Activated T-helper 9 cell treated with anti-CD3 and anti-CD28 coated beads, Interleukin-2, amount 50 U/mL, for 16 hours (primary cell): ENCODE results near the gene ZDHHC8.
A peak's percentile ranks its signal among the peaks of the same experiment; 100 is the strongest.

Experiments used
- DNase-seq: peaks from one replicate; pipeline ENCODE4 v3.0.0-alpha.2; 2020; ENCODE audit warnings: low read depth

The ZDHHC8 gene

DNA sequence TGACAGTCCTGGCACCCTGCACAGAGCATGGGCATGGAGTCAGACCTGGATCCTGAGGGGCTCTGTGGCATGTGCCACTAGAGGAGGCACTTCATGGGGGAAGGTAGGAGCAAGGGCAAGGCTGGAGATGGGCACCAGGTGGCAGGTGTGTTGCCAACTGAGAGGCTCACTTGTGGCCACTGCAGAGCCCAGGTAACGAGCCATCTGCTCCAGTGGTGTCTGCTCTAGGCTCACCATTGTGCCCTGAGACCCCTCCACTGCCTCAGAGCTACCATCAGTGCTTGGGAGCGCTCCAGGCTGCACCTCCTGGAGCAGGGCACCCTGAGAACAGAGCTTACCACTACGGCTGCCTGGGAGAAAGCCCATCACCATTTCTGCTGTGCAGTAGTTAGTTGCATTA lies 1.3 kb upstream of the ZDHHC8 start:
- DNase-seq, result no peak

DNA sequence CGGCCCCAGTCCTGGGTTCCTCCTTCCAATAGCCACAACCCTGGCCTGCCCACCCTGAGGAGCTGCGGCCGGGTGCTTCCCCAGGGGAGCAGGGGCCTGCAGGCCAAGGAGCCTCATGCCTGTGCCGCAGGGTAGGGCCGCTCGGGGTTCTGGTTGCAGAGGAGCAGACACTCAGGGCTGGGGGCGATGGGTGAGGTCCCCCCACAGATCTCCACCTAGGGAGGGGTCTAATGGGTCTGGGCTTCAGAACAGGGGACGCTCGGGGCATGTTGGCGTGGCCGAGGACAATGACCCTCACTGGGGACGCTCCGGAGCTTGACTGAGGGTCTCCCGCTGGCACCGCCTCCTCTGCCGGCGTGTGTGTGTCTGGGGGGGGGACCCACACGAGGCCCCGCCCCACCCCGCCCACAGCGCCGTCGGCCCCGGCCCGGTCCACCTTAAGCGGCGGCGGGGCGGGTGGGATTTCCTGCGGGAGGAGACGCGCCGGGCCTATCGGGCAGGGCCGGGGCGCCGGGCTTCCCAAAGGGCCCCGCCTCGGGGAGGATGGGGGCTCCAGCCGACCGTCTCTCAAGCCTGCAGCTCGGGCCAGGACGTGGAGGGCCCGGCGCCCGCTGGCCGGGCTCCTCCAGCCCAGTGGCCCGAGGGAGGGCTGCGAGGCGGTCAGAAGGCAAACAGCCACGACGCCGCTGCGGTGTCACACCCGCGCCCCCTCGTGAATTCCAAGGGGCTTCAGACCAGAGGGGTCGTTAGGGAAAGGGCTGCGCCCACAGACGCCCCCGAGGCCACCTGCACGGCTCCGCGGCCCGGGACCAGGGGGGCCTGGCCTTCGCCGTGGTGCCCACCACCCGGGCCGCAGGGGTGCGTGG lies 640 bp upstream of the ZDHHC8 start:
- peak; percentile 75 for DNase-seq

DNA sequence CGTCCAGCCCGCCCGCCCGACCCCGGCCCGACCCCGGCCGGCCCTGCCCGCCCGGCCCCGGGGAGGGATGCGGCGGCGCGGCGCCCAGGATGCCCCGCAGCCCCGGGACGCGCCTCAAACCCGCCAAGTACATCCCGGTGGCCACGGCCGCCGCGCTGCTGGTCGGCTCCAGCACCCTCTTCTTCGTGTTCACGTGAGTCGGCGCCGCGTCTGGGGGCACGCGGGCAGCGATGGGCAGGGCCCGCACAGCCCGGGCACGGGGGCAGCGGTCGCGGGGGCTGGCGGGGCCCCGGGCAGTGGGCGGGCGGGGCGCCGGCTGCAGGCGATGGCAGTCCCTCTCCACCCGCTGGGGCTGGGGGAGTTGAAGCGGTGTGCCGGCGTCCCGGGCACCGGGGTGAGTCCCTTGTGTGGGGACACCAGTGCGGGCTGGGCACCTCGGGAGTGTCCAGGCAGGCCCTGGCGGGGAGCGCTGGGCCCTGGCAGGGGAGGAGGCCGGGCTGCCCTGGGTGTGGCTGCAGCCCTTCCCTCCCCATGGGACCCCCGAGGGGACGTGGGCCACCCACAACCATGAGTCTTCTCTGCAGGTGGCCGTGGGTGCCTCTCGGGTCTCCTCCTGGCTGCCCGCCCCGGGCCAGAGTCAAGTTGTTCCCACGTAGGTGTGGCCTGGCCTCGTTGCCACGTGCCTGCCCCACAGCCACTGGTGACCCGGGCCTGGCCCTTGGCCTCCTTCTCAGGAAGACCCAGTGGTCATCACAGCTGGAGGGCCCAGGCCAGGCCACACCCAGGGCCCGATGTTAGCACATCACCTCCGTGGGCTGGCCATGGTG lies 468 bp downstream of the ZDHHC8 start:
- DNase-seq, result no peak

DNA sequence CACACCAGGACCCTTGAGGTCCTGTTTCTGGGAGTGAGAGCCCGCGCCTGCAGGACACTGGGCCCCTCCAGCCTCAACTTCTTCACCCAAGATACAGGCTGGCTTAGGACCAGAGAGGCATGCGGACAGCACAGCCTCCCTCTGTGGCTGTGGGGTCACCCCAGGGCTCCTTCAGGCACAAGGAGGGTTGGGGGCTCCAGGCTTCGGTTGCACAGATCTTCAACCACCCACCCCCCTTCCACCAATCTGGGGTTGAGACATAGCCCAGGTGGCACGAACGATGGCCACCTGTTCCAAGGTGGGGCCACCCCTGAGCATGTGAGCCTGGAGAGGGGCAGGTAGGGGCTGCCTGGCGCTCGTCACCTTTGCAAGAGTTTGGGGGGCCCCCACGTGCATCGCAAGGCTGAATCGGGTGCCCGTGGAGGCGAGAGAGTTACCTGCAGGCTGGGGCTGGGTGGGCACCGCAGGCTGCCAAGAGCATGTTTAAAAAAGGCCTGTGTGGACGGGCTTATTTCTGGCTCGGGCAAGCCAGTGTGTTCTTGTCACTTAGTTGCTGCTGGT lies 1.2 kb downstream of the ZDHHC8 start:
- no peak for DNase-seq

DNA sequence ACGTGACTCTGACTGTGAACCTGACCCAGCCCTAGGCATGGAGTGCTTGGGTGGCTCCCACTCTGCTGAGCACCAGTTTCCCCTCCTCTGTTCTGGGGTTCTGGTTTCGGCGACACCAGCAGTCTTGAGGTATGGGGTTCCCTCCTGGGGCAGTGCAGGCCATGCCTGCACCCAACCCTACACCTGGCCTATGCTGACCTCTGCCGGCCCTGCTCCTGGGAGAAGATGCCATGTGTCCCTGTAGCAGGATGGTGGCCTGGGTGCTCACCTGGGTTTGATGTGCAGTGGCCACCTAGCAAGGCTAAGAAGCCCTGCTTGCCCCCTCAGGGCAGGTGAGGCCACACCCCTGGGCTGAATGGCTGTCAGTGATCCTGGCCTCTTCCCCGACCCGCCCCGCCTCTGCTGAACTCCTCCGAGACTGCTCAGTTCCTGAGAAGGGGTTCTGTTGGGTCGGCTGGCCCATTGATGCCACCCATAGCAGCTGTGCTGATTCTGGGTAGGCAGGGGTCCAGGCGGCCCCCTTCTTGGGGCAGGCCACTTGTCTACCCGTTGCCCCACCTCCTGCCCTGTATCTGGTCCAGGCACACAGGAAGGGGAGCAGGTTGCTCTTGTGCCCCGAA lies 2.4 kb downstream of the ZDHHC8 start:
- no peak for DNase-seq

DNA sequence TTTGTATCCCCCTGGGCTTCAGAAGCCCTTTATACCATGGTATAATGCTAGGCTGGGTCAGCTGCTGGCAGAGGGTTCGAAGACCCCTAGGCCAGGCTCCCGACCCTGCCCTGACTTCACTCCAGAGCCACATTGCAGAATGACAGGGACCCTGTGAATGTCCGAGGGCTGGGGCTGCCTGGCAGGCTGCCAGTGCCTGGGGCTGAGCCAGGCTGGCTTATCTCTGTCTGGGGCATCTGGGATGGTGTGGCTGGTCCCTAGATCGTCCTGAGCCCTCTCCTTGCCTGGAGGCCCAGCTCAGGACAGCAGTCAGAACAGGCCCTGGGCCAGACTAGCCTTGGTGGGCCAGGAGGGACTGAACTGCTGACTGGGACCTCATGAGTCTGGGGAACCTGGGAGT lies 3.7 kb downstream of the ZDHHC8 start:
- no peak for DNase-seq

DNA sequence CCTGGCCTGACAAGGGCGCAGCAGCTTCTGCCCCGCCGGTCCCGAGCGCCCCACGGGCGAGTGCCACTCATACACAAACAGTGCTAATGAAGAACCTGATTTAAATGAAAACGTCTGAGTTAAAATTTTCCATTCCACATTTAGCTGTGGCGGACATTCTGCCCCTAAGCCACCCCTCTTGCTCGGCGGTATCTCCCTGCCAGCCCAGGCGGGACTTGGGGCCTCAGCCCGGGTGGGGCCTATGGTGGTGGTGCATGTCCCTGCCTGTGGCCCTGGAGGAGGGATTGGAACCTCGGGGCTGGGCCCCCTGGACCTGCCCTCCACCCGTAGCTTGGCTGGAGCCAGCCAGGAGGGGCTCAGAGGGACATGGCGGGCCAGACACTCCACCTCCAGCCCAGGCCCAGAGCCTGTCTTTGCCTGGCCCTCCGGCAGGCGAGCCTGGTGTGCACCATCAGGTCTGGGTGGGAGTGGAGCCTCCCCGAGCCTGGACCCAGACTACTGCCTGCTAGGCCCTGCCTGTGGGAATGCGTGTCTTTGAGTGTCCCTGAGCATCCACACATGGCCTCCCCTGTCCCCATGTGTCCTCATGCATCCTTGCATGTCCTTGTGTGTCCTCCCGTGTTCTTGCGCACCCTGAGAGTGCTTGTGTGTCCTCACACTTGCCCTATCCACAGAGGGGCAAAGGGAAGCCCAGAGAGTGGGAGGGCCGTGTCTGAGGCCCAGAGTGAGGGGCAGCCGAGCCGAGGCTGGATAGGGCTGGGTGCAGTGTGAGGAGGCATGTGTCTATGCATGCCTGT lies 4.4 kb downstream of the ZDHHC8 start:
- DNase-seq, result no peak

DNA sequence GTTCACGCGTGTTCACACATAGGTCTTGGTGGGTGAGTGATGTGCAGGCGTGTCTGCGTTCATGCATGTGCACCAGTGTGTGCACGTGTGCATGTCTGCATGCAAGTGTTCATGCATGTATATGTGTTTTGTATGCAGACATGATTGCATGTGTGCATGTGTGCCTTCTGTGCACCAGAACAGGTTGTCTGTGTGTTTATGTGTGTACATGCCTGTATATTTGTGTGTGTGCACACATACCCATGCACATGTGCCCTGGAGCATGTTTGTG lies 4.9 kb downstream of the ZDHHC8 start:
- no peak for DNase-seq

DNA sequence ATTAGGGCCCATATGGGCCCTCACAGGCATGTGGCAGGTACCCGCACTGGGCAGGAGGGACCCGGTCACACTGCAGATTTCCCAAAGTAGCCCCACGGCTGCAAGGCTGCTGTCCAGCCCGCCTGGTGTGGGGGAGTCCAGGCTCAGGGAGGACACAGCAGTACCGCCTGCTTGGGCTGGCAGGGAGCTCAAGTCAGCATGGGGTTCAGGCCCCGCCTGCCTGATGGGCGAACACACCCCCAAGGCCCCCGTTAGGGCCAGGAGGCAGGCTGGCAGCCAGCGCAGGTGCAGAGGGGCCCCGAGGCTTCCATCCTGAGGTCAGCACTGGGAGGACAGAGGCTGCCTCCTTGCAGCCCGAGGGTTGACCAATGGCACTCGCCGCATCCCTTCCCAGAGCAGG lies 5.5 kb downstream of the ZDHHC8 start:
- no peak for DNase-seq

DNA sequence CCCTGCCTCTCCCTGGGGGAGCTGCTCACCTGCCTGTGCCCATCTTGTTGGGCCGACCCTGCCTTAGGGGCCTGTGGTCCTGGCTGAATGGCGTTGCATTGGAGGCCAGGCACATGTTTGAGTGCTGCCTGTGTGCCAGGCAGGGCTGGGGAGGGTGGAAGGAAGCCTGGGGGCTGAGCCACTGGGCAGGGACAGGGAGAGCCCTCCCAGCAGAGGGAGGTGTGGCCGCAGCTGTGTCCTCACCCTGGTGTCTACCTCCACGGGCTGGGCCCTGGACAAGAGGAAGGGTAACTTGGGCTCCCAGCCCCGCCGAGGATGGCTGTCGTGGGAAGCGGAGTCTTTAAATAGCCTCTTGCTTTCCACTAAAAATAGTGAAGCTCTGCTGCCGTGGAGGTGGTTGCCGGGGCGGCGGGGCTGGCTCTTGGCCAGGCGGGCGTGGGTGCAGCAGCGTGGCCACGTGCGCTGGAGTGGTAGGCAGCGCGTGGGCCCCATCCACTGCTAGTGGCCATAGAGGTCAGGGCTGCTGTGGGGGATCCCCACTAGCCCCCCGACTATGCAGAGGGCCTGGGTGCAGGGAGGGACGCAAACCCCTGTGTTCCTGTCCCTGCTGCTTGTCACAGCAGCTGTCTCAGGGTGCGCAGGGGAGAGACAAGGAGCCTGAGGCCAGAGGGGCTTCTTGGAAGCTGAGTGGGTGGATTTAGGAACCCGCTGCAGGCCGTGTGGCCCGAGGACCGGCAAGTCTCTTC lies 6.2 kb downstream of the ZDHHC8 start:
- no peak for DNase-seq

DNA sequence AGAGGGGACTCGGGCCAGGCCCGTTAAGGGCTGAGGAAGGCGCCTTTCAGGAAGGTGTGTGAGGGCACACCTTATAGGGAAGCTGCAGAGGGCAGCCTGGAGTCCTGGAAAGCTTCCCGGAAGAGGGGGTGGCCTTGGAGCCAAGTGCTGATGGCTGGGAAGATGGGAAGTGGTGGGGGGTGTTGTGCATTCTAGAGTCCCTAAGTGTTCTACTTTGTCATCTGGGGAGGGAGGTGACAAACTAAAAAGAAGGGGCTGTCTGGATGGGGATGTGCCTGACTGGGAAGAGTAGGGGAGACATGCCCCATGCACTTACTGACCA lies 6.8 kb downstream of the ZDHHC8 start:
- DNase-seq, result no peak

DNA sequence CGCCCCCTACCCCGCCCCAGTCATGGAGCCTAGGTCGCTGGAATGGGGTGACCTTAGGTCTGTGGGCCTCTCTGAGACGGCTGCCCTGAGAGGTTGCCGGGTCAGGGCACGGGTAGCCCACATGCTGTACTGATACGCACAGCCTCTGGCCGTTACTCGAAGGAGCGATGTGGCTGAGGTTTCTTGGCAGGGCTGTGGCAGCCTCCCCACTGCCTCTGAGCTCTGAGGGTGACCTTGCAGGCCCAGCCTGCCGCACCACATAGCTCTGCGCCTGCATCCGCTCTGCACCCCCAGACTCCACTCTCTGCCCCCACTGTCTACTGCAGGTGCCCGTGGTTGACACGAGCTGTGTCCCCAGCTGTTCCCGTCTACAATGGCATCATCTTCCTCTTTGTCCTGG lies 7.3 kb downstream of the ZDHHC8 start:
- no peak for DNase-seq

DNA sequence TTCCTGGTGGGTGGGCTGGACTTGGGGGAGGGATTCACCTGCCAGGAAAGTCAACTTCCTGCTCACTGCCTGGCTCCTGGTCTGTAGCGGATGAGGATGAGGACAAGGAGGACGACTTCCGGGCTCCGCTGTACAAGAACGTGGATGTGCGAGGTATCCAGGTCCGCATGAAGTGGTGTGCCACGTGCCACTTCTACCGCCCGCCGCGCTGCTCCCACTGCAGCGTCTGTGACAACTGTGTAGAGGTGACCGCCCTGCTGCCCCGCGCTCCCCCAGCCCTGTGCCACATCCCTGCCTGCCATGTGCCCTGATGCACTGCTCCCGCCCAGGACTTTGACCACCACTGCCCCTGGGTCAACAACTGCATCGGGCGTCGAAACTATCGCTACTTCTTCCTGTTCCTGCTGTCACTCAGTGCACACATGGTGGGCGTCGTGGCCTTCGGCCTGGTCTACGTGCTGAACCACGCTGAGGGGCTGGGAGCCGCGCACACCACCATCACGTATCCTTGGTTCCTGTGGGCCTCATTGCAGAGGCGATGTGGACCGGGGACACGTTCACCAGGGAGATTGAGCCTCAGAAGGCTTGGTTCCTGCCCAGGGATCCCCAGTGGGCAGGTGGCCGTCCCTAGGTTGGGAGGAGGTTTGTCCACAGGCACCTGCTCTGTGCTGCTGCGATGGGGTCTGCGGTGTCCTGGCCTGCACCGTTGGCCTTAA lies 7.9 kb downstream of the ZDHHC8 start:
- no peak for DNase-seq

DNA sequence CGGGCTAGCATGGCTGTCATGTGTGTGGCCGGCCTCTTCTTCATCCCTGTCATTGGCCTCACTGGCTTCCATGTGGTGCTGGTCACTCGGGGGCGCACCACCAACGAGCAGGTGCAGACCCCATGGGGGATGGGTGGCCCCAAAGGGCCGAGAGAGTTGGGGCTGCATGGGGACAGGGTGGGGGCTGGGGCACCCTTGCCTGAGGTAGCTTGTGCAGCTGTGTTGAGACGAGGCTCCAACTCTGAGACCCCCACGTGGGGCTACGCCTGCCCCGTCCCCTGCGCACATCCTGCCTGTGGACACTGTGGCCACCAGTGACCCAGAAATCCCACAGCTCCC lies 8.5 kb downstream of the ZDHHC8 start:
- no peak for DNase-seq

DNA sequence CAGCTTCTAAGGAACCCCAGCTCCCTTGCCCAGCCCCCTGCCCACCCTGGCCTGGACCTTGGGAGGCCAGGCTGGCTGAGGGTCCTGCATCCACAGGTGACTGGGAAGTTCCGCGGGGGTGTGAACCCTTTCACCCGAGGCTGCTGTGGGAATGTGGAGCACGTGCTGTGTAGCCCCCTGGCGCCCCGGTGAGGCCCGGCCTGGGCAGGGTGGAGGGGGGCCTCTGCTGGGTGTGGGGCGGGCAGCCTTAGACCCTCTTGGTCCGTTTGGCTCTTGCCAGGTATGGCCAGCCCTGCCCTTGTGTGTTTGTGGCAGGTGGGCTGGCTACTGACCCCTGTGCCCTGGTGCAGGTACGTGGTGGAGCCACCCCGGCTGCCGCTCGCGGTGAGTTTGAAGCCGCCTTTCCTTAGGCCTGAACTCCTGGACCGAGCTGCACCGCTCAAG lies 8.9 kb downstream of the ZDHHC8 start:
- no peak for DNase-seq

DNA sequence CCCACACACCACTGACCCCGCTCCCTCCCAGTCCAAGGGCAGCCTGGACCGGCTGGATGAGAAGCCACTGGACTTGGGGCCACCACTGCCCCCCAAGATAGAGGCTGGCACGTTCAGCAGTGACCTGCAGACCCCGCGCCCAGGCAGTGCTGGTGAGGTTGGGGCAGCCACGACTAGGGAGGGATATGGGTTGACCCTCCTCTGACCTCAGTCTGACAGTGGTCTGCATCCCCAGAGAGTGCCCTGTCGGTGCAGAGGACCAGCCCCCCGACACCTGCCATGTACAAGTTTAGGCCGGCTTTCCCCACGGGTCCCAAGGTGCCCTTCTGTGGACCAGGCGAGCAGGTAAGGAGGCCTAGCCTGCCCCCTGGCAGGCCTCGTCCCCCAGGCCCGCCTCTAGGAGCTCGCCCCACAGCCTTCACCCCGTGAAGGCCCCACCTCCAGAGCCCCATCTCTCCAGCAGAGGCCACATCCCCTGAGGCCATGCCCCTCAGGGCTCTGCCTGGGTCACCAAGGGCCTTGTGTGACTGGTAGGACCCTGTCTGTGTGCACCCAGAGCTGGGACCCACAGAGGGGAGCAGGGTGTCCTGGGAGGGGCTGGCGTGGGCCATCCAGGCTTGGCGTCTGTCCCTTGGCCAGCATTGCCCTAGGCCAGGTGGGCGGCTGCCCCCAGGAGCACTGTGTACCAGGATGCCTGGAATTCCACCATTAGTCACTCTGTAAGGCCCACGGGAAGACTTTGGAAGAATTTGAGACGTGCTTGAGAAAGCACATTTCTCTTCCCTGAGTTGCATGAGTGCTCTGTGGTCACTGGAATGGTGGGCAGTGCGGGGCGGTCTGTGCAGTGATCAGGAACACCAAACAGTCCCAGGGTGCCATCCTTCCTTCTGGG lies 9.8 kb downstream of the ZDHHC8 start:
- DNase-seq, result no peak

DNA sequence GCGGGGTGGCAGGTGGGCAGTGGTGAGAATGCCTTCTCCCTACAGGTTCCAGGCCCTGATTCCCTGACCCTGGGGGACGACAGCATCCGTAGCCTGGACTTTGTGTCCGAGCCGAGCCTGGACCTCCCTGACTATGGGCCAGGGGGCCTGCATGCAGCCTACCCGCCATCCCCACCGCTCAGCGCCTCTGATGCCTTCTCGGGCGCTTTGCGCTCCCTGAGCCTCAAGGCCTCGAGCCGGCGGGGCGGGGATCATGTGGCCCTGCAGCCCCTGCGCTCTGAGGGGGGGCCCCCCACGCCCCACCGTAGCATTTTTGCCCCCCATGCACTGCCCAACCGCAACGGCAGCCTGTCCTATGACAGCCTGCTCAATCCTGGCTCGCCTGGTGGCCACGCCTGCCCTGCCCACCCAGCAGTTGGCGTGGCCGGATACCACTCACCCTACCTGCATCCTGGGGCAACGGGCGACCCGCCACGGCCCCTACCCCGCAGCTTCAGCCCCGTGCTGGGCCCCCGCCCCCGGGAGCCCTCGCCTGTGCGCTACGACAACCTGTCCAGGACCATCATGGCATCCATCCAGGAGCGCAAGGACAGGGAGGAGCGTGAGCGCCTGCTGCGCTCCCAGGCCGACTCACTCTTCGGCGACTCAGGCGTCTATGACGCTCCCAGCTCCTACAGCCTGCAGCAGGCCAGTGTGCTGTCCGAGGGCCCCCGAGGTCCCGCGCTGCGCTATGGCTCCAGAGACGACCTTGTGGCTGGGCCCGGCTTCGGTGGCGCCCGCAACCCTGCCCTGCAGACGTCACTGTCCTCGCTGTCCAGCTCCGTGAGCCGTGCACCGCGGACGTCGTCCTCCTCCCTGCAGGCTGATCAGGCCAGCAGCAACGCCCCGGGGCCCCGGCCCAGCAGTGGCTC lies 11.4 kb downstream of the ZDHHC8 start:
- DNase-seq, result no peak

DNA sequence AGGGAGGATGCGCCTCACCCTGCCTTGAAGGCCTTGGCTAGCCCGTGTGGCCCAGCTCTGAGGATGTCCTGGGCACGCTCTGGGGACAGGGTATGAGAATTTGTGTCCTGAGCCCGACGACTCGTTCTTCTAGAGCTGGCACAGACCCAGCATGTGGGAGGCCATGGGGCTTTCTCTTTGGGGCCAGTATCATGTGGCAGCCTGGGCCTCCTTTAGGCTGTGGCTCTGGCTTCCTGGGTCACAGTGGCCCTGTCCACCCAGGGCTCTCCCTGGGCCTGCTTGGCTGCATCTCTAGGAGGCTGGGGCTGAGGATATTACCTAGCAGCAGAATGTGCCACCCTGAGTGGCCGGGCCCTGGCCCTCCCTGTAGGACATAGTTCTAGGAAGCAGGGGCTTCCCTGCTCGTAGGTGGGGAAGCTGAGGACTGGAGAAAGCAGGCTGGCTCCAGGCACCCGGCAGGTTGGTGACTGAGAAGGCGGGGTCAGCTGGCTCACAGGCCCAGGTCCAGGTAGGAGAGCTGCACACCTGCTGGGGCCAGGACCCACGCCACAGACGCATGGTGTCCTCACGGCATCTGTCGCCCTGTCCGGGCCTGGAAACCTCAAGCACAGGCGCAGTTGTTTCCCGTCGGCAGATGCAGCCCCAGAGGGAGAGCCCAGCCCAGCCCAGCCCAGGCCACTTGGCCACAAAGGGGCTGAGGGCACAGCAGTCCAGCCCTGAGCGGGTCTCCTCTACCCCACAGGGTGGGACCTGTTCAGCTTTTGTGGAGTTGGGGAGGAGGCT lies 12.5 kb downstream of the ZDHHC8 start:
- no peak for DNase-seq
